ENCODE measurements around the gene SOST.
"Not testable (repeated sequence)": the region's sequence is repeated elsewhere in the genome, so short reads cannot be mapped to it uniquely, and the experiment has no call there.

SOST gene

DNA sequence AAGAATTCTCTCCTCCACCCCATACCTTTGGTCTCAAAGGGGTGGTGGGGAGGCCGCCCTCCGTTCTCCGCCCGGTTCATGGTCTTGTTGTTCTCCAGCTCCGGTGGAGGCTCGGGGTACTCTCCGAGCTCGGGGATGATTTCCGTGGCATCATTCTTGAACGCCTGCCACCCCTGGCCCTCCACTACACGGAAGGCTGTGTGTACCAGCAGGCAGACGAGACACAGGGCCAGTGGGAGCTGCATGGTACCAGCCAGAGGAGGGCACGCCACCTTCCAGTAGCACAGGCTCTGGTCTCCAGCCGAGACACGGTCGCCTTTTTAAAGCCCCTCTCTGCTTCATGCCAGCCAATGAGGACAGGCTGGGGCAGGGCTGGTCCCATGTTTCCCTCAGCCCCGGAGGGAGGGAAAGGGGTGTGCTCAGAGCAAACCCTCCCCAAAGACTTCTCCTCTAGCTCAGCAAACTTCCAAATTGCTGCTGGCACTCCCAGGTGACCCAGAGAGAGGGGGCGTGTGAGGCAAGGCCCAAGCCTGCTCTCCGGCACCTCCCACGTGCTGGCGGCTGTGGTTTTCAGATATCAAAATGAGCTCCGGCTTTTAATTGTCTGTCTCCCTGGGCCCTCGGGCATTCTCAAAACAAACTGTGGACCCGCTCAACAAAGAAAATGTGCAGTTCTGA lies at the start of gene SOST:
TSS of gene SOST (minus strand) at position 295 of the 678 bp plus-strand sequence. CDS start at position 245, 50 bp downstream.
- no peak for DNase-seq

DNA sequence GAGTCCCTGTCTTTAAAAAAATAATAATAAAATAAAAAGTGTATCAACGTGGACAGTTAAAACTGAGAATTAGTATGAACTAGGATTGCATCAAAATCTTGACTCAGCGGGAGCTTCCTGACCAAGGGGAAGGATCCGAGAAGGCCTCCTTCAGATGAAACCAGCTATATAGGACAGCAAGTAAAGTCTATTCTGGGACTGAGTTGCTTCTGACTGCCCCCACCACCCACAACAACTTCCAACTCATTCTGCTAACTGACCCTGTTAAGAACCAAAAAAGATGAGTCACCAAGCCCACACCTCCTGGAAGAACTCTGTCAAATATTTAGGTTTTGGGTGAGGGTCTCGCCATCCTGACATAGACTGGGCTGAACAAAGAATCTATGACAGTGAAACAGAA lies 49.5 kb upstream of the SOST start:
- no peak for DNase-seq

DNA sequence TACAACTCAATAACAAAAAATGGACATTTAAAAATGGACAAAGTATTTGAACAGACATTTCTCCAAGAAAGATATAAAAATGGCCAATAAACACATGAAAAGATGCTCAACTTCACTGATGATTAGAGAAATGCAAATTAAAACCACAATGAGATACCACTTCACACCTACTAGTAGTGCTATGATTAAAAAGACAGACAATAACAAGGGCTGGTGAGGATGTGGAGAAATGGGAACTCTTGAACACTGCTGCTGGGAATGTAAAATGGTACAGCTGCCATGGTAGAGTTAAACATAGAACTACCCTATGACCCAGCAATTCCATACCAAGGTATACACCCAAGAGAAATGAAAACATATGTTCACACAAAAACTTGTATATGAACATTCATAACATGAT lies 46.5 kb upstream of the SOST start:
- no peak for DNase-seq

DNA sequence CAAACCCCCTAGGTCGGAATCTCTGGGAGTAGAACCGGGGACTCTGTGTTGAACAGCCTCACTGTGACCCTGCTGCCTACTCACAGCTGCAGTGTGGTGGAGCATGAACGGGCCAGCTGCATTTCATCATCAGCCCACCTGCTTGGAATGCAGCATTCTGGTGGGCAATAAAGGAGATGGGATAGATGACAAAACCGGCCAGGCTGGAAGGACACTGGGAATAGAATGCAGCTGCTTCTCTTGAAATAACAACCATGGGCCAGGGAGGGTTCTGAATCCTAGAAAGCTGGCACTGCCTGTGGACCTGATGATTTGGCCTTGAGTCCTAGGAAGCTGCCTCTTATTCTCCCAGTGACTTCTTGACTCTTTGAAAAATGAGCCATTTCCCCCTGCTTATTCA lies 45.2 kb upstream of the SOST start:
- DNase-seq, result peak; percentile 77

DNA sequence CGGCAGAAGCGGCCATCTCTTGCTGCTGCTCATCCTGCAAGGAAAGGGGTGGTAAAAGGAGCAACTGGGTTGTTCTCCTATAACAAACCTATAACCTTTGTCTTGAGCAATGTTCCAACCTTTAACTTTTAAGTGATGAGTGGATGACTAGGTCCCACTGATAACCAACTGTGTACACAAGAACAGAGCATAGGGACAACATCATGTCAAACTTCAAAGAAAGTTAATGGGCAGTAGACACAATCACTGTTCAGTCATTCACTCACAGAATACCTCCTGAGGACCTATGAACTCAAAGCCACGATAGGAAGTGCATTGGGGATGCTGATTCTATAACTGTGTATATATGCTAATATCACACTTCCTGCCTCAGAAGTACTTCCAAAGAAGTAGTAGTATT lies 43.3 kb upstream of the SOST start:
- DNase-seq, result no peak

DNA sequence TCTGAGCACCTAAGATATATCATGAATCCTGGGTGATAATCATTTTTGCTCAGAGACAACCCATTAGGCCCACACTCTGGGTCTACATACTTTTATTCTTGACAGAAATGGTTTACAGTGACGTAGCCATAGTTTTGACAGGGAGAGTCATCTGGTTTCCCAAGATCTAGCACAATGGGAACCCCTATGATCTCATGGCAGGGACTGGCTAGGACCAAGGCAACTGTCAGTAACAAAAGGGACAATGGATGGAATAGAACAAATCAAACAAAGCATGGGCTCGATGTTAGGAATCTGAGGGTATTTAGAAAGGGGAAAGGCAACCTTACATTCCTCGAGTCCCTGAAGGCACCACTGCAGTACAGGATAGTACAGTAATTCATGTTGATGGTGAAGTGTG lies 42.1 kb upstream of the SOST start:
- DNase-seq, result no peak

DNA sequence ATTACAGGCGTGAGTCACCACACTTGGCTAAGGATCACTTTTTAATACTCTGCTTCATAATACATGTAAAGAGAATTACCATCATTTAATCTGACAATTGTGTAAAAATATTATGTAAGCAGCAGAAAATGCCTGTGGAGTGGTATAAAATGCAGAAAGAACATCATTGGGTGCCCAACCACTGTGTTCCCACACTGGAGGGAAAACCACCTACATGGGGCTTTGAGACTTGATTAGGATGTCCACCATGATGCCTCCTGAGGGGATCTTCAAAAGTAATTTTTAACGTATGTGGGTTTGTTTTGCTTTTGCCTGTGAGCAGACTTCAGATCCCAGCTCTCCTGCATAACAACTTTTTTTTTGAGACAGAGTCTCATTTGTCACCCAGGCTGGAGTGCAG lies 40.5 kb upstream of the SOST start:
- DNase-seq, result no peak

DNA sequence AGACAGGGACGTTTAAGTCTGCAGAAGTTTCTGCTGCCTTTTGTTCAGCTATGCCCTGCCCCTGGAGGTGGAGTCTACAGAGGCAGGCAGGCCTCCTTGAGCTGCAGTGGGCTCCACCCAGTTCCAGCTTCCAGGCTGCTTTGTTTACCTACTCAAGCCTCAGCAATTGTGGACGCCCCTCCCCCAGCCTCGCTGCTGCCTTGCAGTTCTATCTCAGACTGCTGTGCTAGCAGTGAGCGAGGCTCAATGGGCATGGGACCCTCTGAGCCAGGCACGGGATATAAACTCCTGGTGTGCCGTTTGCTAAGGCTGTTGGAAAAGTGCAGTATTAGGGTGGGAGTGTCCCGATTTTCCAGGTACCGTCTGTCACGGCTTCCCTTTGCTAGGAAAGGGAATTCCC lies 39.4 kb upstream of the SOST start:
- DNase-seq, result not testable (repeated sequence)

DNA sequence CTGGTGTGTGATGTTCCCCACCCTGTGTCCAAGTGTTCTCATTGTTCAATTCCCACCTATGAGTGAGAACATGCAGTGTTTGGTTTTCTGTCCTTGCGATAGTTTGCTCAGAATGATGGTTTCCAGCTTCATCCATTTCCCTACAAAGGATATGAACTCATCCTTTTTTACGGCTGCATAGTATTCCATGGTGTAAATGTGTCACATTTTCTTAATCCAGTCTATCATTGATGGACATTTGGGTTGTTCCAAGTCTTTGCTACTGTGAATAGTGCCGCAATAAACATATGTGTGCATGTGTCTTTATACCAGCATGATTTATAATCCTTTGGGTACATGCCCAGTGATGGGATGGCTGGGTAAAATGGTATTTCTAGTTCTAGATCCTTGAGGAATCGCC lies 34.1 kb upstream of the SOST start:
- DNase-seq, result not testable (repeated sequence)

DNA sequence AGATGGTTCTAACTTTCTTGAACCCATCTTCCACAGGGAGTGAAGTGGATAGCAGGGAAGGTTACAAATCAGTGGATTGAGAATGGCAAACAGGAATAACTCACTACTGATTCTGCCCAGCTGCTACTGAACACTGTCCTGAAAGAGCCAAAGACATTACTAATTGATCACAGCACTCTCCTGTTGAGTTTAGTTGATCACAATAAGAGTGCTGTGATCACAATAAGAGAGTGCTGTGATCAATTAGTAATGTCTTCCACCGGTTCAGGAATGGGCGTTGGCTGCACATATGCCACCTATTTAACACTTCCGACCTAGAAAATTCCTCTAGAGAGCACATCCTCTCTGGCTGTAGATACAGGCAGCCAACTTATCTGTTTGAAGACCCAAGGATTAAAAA lies 33.0 kb upstream of the SOST start:
- no peak for DNase-seq

DNA sequence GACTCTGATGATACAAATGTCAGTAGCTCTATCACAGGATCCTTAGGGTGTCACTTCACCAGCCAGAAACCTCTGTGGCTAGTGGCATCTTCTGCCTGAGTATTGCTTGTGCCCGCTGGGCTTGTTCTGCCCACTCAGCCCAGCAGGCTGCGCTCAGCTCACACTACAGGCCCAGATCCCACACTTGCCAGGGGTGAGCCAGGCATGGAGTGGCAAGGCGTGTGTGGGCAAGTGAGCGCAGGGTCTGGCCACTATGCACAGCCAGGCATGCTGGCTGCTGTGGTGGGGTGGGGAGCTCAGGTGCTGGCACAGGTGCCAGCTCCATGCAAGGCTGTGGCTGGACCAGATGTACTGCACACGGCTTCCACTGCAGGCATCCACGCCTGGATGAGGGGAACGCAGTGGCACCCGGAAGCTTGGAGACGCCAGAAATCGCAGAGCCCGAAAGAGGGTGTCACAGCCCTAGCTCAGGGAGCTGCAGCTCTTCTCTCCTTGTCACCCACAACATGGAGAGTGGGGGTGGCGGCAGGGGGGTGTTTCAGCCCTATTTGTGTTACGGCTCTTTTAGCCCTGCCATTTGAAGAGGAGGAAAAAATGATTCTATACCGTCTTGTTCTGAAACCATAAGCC lies 31.8 kb upstream of the SOST start:
- DNase-seq, result no peak

DNA sequence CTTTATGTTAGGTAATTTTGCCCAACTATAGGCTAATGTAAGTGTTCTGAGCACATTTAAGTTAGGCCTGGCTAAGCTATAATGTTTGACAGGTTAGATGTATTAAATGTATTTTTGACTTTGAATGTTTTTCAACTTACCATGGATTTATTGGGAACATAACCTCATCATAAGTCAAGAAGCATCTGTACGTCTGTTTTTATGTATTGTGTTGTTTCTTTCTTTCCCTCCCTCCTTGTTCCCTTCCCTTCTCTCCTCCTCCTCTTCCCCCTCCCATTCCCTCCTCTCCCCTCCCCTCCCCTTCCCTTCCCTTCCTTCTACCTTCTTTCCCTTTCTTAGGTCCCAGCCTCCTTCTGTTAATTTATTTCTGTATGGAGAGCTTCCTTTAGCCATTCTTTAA lies 30.9 kb upstream of the SOST start:
- DNase-seq, result no peak

DNA sequence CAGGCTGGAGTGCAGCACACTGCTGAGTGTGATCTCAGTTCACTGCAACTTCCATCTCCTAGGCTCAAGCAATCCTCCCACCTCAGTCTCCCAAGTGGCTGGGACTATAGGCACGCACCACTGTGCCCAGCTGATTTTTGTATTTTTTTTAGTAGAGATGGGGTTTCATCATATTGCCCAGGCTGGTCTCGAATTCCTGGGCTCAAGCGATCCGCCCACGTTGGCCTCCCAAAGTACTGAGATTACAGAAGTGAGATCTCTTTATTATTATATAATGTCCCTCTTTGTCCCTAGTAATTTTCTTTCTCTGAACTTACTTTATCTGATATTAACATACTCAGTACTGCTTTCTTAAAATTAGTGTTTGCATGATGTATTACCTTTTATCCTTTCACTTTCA lies 29.9 kb upstream of the SOST start:
- no peak for DNase-seq

DNA sequence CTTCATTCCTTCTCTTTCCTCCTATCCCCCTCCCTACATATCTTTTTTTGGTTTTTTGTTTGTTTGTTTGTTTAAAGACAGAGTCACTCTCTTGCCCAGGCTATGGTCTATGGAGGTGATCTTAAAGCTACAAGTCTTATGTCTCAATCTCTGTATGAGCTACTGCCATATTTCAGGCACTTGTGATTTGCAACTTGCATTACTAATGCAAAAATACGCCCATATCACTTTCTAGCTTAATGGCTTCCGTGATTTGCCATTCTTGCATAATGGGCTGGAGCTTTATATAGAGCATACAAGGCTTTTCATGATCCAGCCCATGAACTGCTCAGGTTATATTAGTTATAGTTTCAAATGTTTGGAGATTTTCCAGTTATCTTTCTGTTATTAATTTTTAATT lies 29.1 kb upstream of the SOST start:
- DNase-seq, result no peak

DNA sequence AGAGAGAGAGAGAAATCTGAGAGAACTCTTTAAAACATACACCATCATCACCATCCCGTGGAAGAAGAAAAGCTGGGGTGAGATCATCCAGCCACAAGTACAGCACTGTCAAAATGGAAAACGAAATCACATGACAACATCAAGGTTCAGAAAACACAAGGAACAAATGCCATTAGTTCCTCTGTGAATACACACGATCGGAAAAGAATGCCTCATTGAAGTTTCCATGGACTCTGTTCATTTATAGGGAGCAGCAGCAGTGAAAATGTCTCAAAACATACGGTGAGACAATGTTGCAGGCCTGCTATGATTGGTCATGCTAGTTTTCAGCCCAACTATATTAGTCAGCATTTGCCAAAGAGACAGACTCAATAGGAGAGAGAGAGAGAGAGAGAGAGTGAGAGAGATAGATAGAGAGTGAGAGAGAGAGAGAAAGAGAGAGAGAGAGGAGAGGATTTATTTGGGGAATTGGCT lies 26.1 kb upstream of the SOST start:
- DNase-seq, result no peak

DNA sequence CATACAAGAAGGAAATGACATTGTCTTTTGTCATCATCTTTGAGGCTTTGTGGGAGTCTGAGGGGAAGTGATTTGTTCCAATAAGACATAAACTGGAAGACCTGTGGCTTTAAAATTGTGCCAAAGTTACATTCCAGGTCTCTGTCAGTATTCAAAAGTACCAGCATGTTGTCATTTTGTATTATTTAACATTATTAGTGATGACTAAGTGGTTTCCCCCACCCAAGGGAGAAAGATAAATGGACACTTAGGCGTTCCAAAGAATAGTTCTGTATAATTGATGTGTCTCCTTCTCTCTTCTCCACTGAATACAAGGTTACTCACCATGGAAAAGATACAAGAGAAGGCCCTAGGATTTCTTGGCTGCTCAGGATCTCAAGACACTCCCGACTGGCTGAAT lies 25.5 kb upstream of the SOST start:
- no peak for DNase-seq

DNA sequence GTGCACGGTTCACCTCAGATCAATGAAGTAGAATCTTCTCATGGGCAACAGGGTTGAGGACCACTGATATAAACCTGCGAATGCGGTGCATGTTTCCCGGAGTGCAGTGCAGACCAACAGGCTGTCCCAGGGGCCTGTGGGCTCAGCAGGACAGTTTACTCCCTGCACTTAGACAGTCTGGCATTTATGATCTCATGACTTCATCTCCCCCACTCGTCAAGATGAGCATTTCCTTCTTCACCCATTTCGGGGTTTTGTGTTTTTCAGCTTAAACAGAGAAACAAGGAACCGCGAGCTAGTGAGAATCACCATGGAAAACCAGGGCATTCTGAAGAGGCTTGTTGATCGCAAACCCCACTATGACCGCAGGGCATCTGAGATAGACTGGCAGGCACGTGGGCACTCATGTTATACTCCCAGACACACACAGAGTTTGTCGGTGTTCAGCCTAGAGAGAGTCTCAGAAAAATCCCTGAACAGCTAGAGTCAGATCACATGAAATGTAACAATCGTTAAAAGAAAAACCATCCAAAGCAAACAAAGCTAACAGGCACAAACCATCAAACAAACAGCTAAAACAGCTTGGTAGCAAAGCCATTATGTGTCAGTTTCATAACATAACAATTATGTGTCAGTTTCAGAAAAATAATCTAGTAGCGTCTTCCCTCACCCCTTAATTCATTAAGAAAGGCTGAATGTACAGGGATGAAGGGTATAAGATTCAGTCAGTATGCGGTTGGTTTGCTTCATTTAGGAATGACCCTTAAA lies 24.5 kb upstream of the SOST start:
- no peak for DNase-seq

DNA sequence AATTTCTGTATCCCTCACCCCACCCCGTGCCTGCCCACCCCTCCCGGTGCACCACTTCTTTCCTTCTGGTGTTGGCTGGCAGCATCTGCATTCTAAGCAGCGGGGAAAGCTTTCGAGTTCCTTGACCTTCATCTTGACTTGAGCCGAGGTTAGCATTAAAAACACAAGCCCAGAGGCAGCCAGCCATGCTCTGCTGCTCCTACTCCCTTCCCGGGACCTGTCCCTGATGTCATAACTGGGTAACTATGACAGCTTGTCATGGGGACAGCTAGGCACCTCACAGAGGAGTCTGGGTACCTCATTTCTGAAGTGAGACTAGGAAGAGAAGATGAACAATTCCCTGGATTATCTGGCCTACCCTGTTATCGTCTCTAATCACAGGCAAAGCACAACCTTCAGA lies 21.5 kb upstream of the SOST start, which contains the start of gene CFAP97D1:
TSS of gene CFAP97D1 (plus strand) at position 301 of the 400 bp plus-strand sequence. CDS start at position 329, 28 bp downstream.
- no peak for DNase-seq

DNA sequence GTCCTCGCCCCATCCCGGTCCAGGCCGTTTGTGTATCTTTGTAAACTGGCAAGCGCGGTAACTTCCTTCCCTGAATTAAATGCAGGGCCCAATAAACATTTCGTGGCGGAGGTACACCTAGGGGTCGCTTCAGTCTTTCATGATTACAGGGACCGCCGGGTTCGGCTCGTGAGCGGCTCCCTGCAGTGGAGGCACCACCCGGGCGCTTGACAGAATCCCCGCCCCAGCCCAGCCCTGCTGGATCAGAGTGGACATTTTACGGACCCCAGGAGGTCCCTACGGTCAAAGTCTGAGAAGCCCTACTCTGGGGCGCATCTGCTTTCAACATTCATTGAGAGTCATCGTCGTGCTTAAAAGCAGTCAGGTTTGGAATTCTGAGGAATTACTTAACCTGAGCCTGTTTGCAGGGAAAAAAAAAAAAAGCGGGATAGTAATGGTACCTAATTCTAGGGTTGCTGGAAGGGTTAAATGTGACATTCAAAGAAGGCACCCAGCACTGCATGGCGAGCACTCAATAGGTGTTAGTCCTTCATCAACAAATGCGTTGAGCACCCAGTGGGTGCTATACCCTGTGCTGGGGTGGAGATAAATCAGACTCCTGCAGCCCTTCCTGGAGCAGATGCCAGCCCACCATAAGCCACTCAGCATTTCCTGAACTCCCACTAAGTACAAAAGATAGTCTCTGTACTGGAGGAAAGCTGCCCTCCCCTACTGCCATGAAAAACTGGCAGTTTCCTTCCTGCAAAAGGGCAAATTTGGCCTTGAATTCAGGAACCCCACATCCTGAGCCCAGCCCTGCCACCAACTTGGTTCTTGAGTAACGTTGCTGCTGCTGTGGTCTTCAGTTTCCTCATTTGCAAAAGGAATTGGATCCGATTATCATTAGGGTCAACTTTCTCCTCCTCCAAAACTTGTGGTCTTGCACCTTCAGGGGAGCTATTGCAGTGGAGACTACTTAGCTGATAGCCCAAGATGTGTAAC lies 20.8 kb upstream of the SOST start:
- no peak for DNase-seq

DNA sequence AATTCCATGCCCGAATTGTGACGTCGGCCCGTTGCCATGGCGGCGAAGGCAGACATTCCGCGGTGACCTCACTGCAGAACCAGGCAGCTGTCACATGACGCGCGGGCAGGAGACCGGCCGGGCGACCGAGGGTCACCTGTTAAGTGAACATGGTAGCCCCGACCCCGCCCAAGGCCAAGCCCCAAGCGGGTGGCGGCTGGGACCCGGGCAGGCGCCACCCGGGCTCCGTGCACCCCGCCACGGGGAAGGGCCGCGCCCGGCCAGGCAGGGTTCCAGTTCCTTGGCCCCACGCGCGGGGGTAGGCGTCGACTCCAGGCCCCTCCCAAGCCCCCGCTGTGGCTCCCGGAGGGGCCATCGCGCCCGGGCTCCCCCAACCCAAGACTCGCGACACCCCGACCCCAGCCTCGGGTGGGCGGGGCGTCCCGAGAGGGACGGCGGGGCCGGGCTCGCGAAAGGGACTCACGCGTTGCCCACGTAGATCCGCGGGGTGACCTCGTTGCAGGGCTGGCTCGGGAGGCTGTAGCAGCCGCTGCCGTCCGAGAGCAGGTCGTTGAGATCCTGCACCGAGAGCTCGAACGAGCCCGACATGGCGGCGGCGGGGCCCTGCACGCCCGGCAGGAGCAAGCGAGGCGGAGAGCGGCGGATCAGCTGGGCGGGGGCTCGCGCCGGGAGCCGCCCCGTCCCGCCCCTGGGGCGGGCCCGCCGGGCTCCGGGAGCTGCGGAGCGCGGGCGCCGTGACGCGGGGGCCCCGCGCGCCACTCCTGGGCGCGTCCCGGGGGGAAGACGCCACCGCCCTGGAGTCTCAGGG lies 19.9 kb upstream of the SOST start, which contains the start of gene DUSP3:
TSS of gene DUSP3 (minus strand) at position 641 of the 808 bp plus-strand sequence. CDS start at position 588, 53 bp downstream.
- peak; percentile 99 for DNase-seq

Measured in islet precursor cell (in vitro differentiated cells).